H1 (cell line): ENCODE data around the gene CLDN24. TPM values are rescaled to one million over a fixed set of nuclear protein-coding genes. Genes with fewer than 3 reads are reported as not detected.

Experiments used
- CTCF ChIA-PET: fragments of 300-600 bp; sonication (Branson Sonifier 250); formaldehyde crosslinking; loops from one replicate; lab custom pipeline; 2021; ENCODE audit not compliant: partially characterized antibody; lab: Charles Lee
- POLR2A ChIA-PET: fragments of 300-600 bp; sonication (Branson Sonifier 250); formaldehyde crosslinking; loops from one replicate; lab custom pipeline; 2021; ENCODE audit warnings: inconsistent platforms; ENCODE audit not compliant: partially characterized antibody; lab: Charles Lee
- DNase-seq, 2 experiments: peaks; one replicate each; pipeline versions ENCODE4 v3.0.0 to v3.0.0-alpha.2; 2010 to 2022; ENCODE audit warnings: low spot score in 2 of 2, low read depth in 1 of 2, mixed read lengths in 1 of 2
- FAIRE-seq: peaks from 2 replicates; lab custom pipeline; 2011; peaks lifted over from hg19 to GRCh38; lab: Jason Lieb, UNC
- H2AFZ ChIP-seq: 2 replicates; pipeline ENCODE4 v1.8.1; 2012; ENCODE audit warnings: low read length, inconsistent platforms
- H2AK5ac ChIP-seq: 2 replicates; pipeline ENCODE4 v1.6.1; 2013; ENCODE audit warnings: low read depth, low read length
- H2BK120ac ChIP-seq: replicated peaks from 2 replicates; pipeline ENCODE3; 2013; ENCODE audit warnings: low read depth, low read length, inconsistent platforms
- H2BK12ac ChIP-seq: 2 replicates; pipeline ENCODE4 v1.6.1; 2013; ENCODE audit warnings: low read depth, low read length
- H2BK15ac ChIP-seq: 2 replicates; pipeline ENCODE4 v1.6.1; 2013; ENCODE audit warnings: low read length
- H2BK20ac ChIP-seq: 2 replicates; pipeline ENCODE4 v1.6.1; 2013; ENCODE audit warnings: low read length
- H2BK5ac ChIP-seq: 2 replicates; pipeline ENCODE4 v1.6.1; 2013; ENCODE audit warnings: low read depth, low read length
- H3K14ac ChIP-seq: 2 replicates; pipeline ENCODE4 v1.6.1; 2013; ENCODE audit warnings: inconsistent platforms; ENCODE audit not compliant: insufficient read length
- H3K18ac ChIP-seq: 2 replicates; pipeline ENCODE4 v1.6.1; 2013; ENCODE audit warnings: low read length; ENCODE audit errors: extremely low read depth
- H3K23ac ChIP-seq: 2 replicates; pipeline ENCODE4 v1.6.1; 2013; ENCODE audit warnings: inconsistent platforms; ENCODE audit not compliant: insufficient read length
- H3K23me2 ChIP-seq: 2 replicates; pipeline ENCODE4 v1.6.1; 2013; ENCODE audit warnings: low read depth, low read length
- H3K27ac ChIP-seq: 2 replicates; pipeline ENCODE4 v1.6.1; 2011; ENCODE audit warnings: low read depth, low read length, inconsistent platforms
- H3K27me3 ChIP-seq, 4 experiments: replicated peaks in 1 of 4; 1 replicate in 1 of 4; 2 replicates in 3 of 4; pipeline versions ENCODE4 v1.6.1 to v1.8.1; 2011 to 2013; ENCODE audit warnings: low read length in 3 of 4, mild to moderate bottlenecking in 3 of 4, inconsistent platforms in 2 of 4, mixed read lengths in 2 of 4, moderate library complexity in 1 of 4; ENCODE audit not compliant: control insufficient read depth in 3 of 4, insufficient read depth in 3 of 4; ENCODE audit errors: extremely low read depth in 1 of 4
- H3K36me3 ChIP-seq, 4 experiments: 2 replicates each; pipeline versions ENCODE4 v1.6.1 to v1.8.1; 2011 to 2013; ENCODE audit warnings: mild to moderate bottlenecking in 4 of 4, low read length in 3 of 4, moderate library complexity in 2 of 4, control low read depth in 1 of 4, inconsistent platforms in 1 of 4; ENCODE audit not compliant: insufficient read depth in 4 of 4, control insufficient read depth in 2 of 4
- H3K4ac ChIP-seq: replicated peaks from 2 replicates; pipeline ENCODE3; 2013; ENCODE audit warnings: low read length, low read depth, mixed read lengths, inconsistent platforms; ENCODE audit not compliant: insufficient read length
- H3K4me1 ChIP-seq, 4 experiments: replicated peaks in 1 of 4; 1 replicate in 1 of 4; 2 replicates in 3 of 4; pipeline versions ENCODE4 v1.6.1 to v1.8.1; 2011 to 2013; ENCODE audit warnings: low read length in 3 of 4, inconsistent platforms in 2 of 4, mixed read lengths in 1 of 4; ENCODE audit not compliant: insufficient read depth in 4 of 4, control insufficient read depth in 3 of 4
- H3K4me2 ChIP-seq, 2 experiments: 2 replicates each; pipeline versions ENCODE4 v1.6.1 to v1.8.1; 2011 to 2013; ENCODE audit warnings: low read depth in 2 of 2, low read length in 2 of 2, control low read depth in 1 of 2, inconsistent platforms in 1 of 2, mild to moderate bottlenecking in 1 of 2; ENCODE audit not compliant: insufficient read depth in 1 of 2
- H3K4me3 ChIP-seq, 4 experiments: fragments of 200-600, 300-600 bp in 1 of 4; sonication (generic), shearing (Covaris generic), sonication (Bioruptor Twin) in 1 of 4; 2 replicates each; pipeline versions ENCODE4 v1.5.1 to v1.8.1; 2011 to 2016; ENCODE audit warnings: low read length in 4 of 4, low read depth in 3 of 4, control low read depth in 2 of 4, inconsistent platforms in 2 of 4, mild to moderate bottlenecking in 2 of 4, mixed read lengths in 1 of 4, moderate library complexity in 1 of 4; ENCODE audit not compliant: insufficient read depth in 2 of 4; ENCODE audit errors: extremely low read depth in 1 of 4
- H3K56ac ChIP-seq: replicated peaks from 2 replicates; pipeline ENCODE3; 2013; ENCODE audit warnings: low read depth, mild to moderate bottlenecking, mixed read lengths, low read length, inconsistent platforms; ENCODE audit not compliant: insufficient read length
- H3K79me1 ChIP-seq: 2 replicates; pipeline ENCODE4 v1.6.1; 2013; ENCODE audit warnings: low read depth, low read length, control low read depth
- H3K79me2 ChIP-seq, 2 experiments: 2 replicates each; pipeline versions ENCODE4 v1.6.1 to v1.8.1; 2012 to 2013; ENCODE audit warnings: low read length in 2 of 2, mild to moderate bottlenecking in 2 of 2, inconsistent platforms in 1 of 2; ENCODE audit not compliant: insufficient read depth in 2 of 2, control insufficient read depth in 1 of 2
- H3K9ac ChIP-seq, 4 experiments: replicated peaks in 1 of 4; 1 replicate in 1 of 4; 2 replicates in 3 of 4; pipeline versions ENCODE4 v1.6.1 to v1.8.1; 2011 to 2013; ENCODE audit warnings: low read depth in 3 of 4, low read length in 3 of 4, control low read depth in 2 of 4, mild to moderate bottlenecking in 2 of 4, moderate library complexity in 2 of 4, inconsistent platforms in 1 of 4; ENCODE audit errors: extremely low read depth in 1 of 4
- H3K9me3 ChIP-seq, 2 experiments: 2 replicates each; pipeline versions ENCODE4 v1.6.1 to v1.8.1; 2012 to 2013; ENCODE audit warnings: mild to moderate bottlenecking in 2 of 2, moderate library complexity in 2 of 2, control low read depth in 1 of 2, inconsistent platforms in 1 of 2, low read depth in 1 of 2, low read length in 1 of 2, mixed read lengths in 1 of 2; ENCODE audit not compliant: insufficient read depth in 2 of 2
- H4K20me1 ChIP-seq, 2 experiments: replicated peaks in 1 of 2; 2 replicates each; pipeline versions ENCODE3 to v1.8.1; 2011 to 2013; ENCODE audit warnings: inconsistent platforms in 2 of 2, low read length in 2 of 2, mild to moderate bottlenecking in 1 of 2; ENCODE audit not compliant: insufficient read depth in 2 of 2, control insufficient read depth in 1 of 2
- H4K5ac ChIP-seq: 2 replicates; pipeline ENCODE4 v1.6.1; 2013; ENCODE audit warnings: low read length, low read depth, mixed read lengths, inconsistent platforms; ENCODE audit not compliant: insufficient read length
- H4K8ac ChIP-seq: 2 replicates; pipeline ENCODE4 v1.8.0; 2013; ENCODE audit warnings: mild to moderate bottlenecking, moderate library complexity, low read length, inconsistent platforms; ENCODE audit not compliant: insufficient read depth; ENCODE audit errors: extremely low read depth
- H4K91ac ChIP-seq: replicated peaks from 2 replicates; pipeline ENCODE3; 2013; ENCODE audit warnings: low read length, mixed read lengths, inconsistent platforms; ENCODE audit not compliant: insufficient read length
- CTBP2 ChIP-seq: IDR thresholded peaks from 2 replicates; pipeline ENCODE4 v1.7.0; 2011; ENCODE audit warnings: borderline replicate concordance, mild to moderate bottlenecking, moderate library complexity, mixed read lengths, low read length; ENCODE audit not compliant: insufficient read depth, insufficient read length
- HDAC2 ChIP-seq, 2 experiments: fragments of 300-600 bp in 1 of 2; sonication (generic) in 1 of 2; IDR thresholded peaks; 2 replicates each; pipeline ENCODE4 v1.6.1; 2011 to 2012; ENCODE audit warnings: low read depth in 2 of 2, low read length in 2 of 2, mild to moderate bottlenecking in 2 of 2, moderate library complexity in 2 of 2, borderline replicate concordance in 1 of 2, inconsistent platforms in 1 of 2
- WGBS, 2 experiments: shearing (Covaris generic) in 1 of 2; methylation state at CpG; one replicate each; pipeline versions ENCODE4 v1.1.6 to v1.1.7; 2013 to 2015; ENCODE audit warnings: low lambda C conversion rate in 2 of 2, mixed read lengths in 2 of 2, inconsistent platforms in 1 of 2, low coverage in 1 of 2, missing lambda C conversion rate in 1 of 2; ENCODE audit not compliant: insufficient replicate concordance in 2 of 2, insufficient coverage in 1 of 2, insufficient read length in 1 of 2; ENCODE audit errors: extremely low coverage in 1 of 2, missing lambda C conversion rate in 1 of 2; 5-methylcytosine and 5-hydroxymethylcytosine counted together
- polyA plus RNA-seq, 7 experiments: library from polyadenylated mRNA; depleted of rRNA in 3 of 7; stranded (reverse) in 5 of 7; unstranded in 2 of 7; fragments of >200 nt in 5 of 7; fragments of 200-250 nt in 2 of 7; gene quantifications; 1 replicate in 5 of 7; 2 replicates in 1 of 7; 4 replicates in 1 of 7; pipeline versions ENCODE4 v1.2.1 to v1.2.3, GENCODE V29; 2011 to 2013; ENCODE audit warnings: missing spikeins in 2 of 7, mixed read lengths in 2 of 7
- total RNA-seq: library from RNA; stranded (reverse); fragmentation: NEBNext Ultra II Directional; extraction: Animal tissue kit (Norgen Biotek cat#: 25700); gene quantifications from 2 replicates; pipeline ENCODE4 v1.2.1, GENCODE V29; 2021

Gene CLDN24
- total and polyA plus RNA-seq, 2 of the 8 experiments (the other 6 are each of a cell fraction or from before 2014, with no cell fraction given): not detected

DNA sequence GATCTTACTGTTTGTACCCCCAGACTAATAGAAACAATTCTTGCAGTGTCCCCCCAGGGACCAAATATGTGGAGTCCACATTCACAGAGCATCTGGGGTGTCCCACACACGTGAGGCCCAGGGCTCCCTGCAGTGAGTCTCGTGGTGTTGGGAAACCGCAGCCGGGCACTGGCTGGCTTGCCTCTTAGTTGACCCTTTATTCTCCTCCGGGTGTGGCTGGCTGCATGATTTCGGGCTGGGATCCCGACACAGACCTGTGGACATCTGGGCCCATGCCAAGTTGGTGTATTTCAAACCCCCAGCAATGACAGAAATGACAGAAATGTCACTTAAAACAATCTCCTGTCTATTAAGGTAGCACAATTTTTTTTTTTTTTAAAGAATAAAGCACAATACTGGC lies 15.6 kb upstream of the CLDN24 start:
- no peak overlapping the region for H3K56ac ChIP-seq
- H2BK20ac ChIP-seq: no peak overlapping the region
- CTCF ChIA-PET: no interaction called here
- H2BK15ac ChIP-seq: no peak overlapping the region
- H3K36me3 ChIP-seq: no peaks in the 10 kb centered on the region
- no peak overlapping the region for H3K23ac ChIP-seq
- H3K4me3 ChIP-seq: no peak overlapping the region
- H2BK12ac ChIP-seq: no peak overlapping the region
- no peak for TF ChIP-seq CTBP2
- no peak for TF ChIP-seq HDAC2 (IDR thresholded peaks at IDR 0.05; ENCODE audit: borderline replicate concordance in 1 of 2, low read depth in 2 of 2, low read length in 2 of 2)
- no peak for DNase-seq
- H3K4me1 ChIP-seq: no peaks in the 10 kb centered on the region
- H4K91ac ChIP-seq: no peak overlapping the region
- H3K27ac ChIP-seq: no peak overlapping the region
- POLR2A ChIA-PET: no interaction called here
- H3K79me2 ChIP-seq: no peaks in the 10 kb centered on the region
- FAIRE-seq: no peak
- no peak overlapping the region for H2AK5ac ChIP-seq
- no peaks in the 10 kb centered on the region for H3K27me3 ChIP-seq
- H3K18ac ChIP-seq: no peak overlapping the region
- H3K9ac ChIP-seq: no peak overlapping the region
- WGBS, 2 experiments: 76% methylated on average over 7 of the region's 7 CpGs; no CpG with 5 or more reads in 1 of the 2 experiments
- H3K14ac ChIP-seq: no peak overlapping the region
- H4K8ac ChIP-seq: no peak overlapping the region
- no peak overlapping the region for H2BK120ac ChIP-seq
- H3K4me2 ChIP-seq: no peak overlapping the region
- no peak overlapping the region for H2BK5ac ChIP-seq
- H3K4ac ChIP-seq: no peak overlapping the region
- H3K79me1 ChIP-seq: no peaks in the 10 kb centered on the region
- H3K23me2 ChIP-seq: peaks cover under 1% of the 10 kb centered on the region; the same call in 1 of the 2 replicates
- H2AFZ ChIP-seq: no peak overlapping the region
- H4K20me1 ChIP-seq: no peaks in the 10 kb centered on the region
- H3K9me3 ChIP-seq: no peaks in the 10 kb centered on the region
- H4K5ac ChIP-seq: no peak overlapping the region
